Natural killer cell treated with Interleukin-12 subunit alpha and Interleukin-12 subunit beta and Interleukin-15 and Interleukin-18, amount 100 ng/mL, for 72 hours (primary cell): ENCODE measurements around the gene CDC42BPB. TPM values are rescaled to one million over a fixed set of nuclear protein-coding genes. Genes with fewer than 3 reads are reported as not detected.

Experiments
- ATAC-seq, 2 donors: fragments of 150-1000 bp; cut with Tn5 transposase in 1 of 2; sonication (Bioruptor Pico), chemical (Tn5 transposase) in 1 of 2; 2 replicates each; pipeline ENCODE4 v1.10.0; 2021
- DNase-seq: peaks from one replicate; pipeline ENCODE4 v3.0.0; 2022; ENCODE audit warnings: low spot score
- H3K27ac Mint-ChIP-seq, 2 donors: 1 replicate in 1 of 2; 2 replicates in 1 of 2; pipeline ENCODE4 v1.8.0; 2022; ENCODE audit warnings: mixed read lengths in 2 of 2, mild to moderate bottlenecking in 1 of 2, moderate library complexity in 1 of 2
- H3K27me3 Mint-ChIP-seq, 2 donors: 1 replicate in 1 of 2; 2 replicates in 1 of 2; pipeline ENCODE4 v1.8.0; 2022; ENCODE audit warnings: mixed read lengths in 2 of 2
- H3K36me3 Mint-ChIP-seq: one replicate; pipeline ENCODE4 v1.8.0; 2022; ENCODE audit warnings: mixed read lengths
- H3K4me1 Mint-ChIP-seq, 2 donors: 1 replicate in 1 of 2; 2 replicates in 1 of 2; pipeline ENCODE4 v1.8.0; 2022; ENCODE audit warnings: low read depth in 2 of 2, mixed read lengths in 2 of 2, mild to moderate bottlenecking in 1 of 2
- H3K4me3 Mint-ChIP-seq: one replicate; pipeline ENCODE4 v1.8.0; 2022; ENCODE audit warnings: mixed read lengths
- H3K9me3 Mint-ChIP-seq: 2 replicates; pipeline ENCODE4 v1.8.0; 2022; ENCODE audit warnings: mixed read lengths
- total RNA-seq, 2 donors: library from RNA; stranded (reverse); gene quantifications; one replicate each; pipeline ENCODE4 v1.2.3, GENCODE V29; 2022

Gene CDC42BPB
- total RNA-seq, 2 donors from 2014 or later = 2.2 to 3.6 TPM

DNA sequence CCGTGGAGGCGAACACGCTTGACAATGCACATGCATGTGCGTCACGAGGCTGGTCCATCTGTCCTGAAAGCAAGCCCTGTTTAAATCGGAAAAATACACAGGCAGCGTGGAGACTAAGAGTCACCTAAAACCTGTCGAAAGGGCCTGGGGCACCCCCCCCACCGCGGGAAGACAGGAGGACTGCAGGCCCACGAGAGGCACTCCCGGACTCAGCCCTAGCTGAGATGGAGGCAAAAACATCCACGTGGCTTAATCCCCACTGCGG is 54.1 kb downstream of the CDC42BPB start:
- no peak overlapping the region for H3K27ac Mint-ChIP-seq
- no peaks in the 10 kb centered on the region for H3K4me1 Mint-ChIP-seq
- H3K36me3 Mint-ChIP-seq = no peaks in the 10 kb centered on the region
- H3K4me3 Mint-ChIP-seq = no peak overlapping the region
- DNase-seq = no peak
- H3K9me3 Mint-ChIP-seq = no peaks in the 10 kb centered on the region
- H3K27me3 Mint-ChIP-seq = no peaks in the 10 kb centered on the region
- ATAC-seq = no peak

- no peak overlapping the region for H3K4me3 Mint-ChIP-seq
- no peak for DNase-seq
- peak in 1 of 2 donors; percentile 24 for ATAC-seq
- H3K9me3 Mint-ChIP-seq = no peaks in the 10 kb centered on the region
- H3K27me3 Mint-ChIP-seq = no peaks in the 10 kb centered on the region
- H3K27ac Mint-ChIP-seq = no peak overlapping the region
- H3K4me1 Mint-ChIP-seq = no peaks in the 10 kb centered on the region
- no peaks in the 10 kb centered on the region for H3K36me3 Mint-ChIP-seq
Measured at GRCh38 chr14:103002578-103003350, 54.6 kb downstream of the CDC42BPB start.

DNA sequence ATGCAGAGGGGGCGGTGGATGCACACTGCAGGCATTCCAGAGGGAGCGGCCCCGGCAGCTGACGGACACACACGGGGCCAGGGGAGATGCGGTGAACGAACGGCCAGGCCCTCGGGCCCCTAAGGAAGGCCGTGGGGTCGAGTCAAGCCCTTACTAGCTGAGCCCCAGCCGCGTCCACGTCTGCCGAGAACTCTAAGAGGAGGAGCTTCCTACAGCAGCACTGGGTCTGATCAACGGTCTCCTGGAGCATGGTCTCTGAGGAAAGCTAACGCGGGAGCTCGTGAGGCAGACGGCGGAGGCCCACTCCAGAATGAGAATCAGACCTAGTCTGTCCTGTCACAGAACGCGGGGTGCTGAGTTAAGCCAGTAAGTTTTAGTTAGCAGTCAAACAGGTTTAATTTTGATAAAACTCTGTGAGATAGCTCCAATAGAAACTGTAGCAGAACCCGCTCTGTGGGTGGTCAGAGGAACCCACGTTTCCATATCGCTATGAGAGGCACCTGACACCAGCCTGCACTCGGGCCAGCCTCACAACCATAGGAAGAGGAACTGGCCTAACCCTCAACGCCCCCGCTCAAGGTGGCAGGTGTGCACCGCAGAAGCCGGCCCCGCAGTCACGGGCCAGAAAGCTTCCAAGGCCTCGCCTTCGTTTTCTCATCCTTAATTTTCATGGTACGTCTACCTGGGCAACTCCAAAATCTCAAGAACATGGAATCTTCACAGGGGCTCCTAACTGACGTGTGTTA is 55.5 kb downstream of the CDC42BPB start:
- no peaks in the 10 kb centered on the region for H3K27me3 Mint-ChIP-seq
- no peak overlapping the region for H3K27ac Mint-ChIP-seq
- H3K4me3 Mint-ChIP-seq = no peak overlapping the region
- no peaks in the 10 kb centered on the region for H3K36me3 Mint-ChIP-seq
- no peaks in the 10 kb centered on the region for H3K4me1 Mint-ChIP-seq
- no peaks in the 10 kb centered on the region for H3K9me3 Mint-ChIP-seq
- no peak for ATAC-seq
- no peak for DNase-seq

GRCh38 chr14:103001226-103001625 is 56.1 kb downstream of the CDC42BPB start:
- H3K27me3 Mint-ChIP-seq = no peaks in the 10 kb centered on the region
- H3K4me3 Mint-ChIP-seq = no peak overlapping the region
- H3K27ac Mint-ChIP-seq = no peak overlapping the region
- no peaks in the 10 kb centered on the region for H3K9me3 Mint-ChIP-seq
- H3K36me3 Mint-ChIP-seq = no peaks in the 10 kb centered on the region
- DNase-seq (no peak), ATAC-seq (peak in 1 of 2 donors; percentile 30)
- H3K4me1 Mint-ChIP-seq = no peaks in the 10 kb centered on the region

GRCh38 chr14:103000291-103000921 is 56.9 kb downstream of the CDC42BPB start:
- no peak for DNase-seq
- Mint-ChIP-seq H3K4me3 (no peak overlapping the region), H3K36me3 (no peaks in the 10 kb centered on the region), H3K27ac (no peak overlapping the region), H3K4me1 (no peaks in the 10 kb centered on the region), H3K27me3 (no peaks in the 10 kb centered on the region), H3K9me3 (no peaks in the 10 kb centered on the region)
- peak; percentile 18 for ATAC-seq

DNA sequence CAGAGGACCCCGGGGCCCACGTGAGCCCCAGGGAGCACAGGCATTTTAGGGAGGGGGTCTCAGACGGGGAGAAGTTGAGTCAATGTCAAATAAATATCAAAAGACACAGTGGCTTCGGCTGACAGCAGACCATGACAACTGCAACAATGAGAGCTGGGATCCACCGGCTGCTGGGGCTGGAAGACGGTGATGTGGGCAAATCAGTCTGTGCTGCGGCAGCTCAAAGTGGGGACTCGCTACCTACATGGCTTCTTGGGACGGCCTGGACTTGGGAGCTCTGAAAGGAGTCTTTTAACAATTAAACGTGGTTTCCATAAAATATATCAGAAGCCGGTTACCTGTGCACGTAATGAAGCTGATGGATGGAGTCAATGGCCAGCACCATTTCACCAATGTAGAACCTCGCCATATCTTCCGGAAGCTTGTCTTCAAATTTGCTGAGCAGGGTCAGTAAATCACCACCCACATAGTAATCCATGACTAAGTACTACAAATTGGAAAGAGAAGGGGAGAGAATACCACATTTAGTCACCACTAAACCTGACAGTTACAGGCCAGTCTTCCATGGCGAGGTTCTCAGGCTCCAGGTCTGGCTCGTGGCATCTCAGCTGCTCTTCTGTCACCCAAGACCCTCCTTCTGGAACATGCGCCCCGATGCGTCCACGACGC is 58.0 kb downstream of the CDC42BPB start:
- no peak overlapping the region for H3K27ac Mint-ChIP-seq
- ATAC-seq (no peak), DNase-seq (no peak)
- no peaks in the 10 kb centered on the region for H3K36me3 Mint-ChIP-seq
- no peaks in the 10 kb centered on the region for H3K27me3 Mint-ChIP-seq
- H3K4me3 Mint-ChIP-seq = no peak overlapping the region
- H3K4me1 Mint-ChIP-seq = no peaks in the 10 kb centered on the region
- H3K9me3 Mint-ChIP-seq = no peaks in the 10 kb centered on the region

DNA sequence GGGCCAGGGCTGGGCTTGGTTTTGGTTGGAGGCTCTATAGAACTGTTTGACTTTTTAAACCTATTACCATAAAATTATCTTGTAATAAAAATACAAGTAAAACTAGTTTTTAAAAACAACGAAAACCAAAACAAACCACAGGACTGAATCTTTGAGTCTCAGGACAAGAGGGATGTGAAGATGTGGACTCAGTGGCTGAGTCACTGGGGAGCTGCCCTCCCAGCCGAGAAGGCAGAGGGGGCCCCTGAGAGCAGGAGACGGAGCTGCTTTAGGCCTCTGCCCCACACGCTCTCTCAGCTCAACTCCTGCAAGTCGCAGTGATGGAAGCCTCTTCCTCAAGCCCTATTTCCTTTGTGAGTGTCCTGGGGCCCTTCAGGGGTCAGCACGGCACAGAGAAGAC is 59.0 kb downstream of the CDC42BPB start:
- no peak for ATAC-seq
- Mint-ChIP-seq H3K9me3 (no peaks in the 10 kb centered on the region), H3K36me3 (no peaks in the 10 kb centered on the region), H3K27me3 (peaks cover 0 to 6% of the 10 kb centered on the region in 2 donors), H3K27ac (no peak overlapping the region), H3K4me1 (no peaks in the 10 kb centered on the region), H3K4me3 (no peak overlapping the region)
- DNase-seq = no peak

DNA sequence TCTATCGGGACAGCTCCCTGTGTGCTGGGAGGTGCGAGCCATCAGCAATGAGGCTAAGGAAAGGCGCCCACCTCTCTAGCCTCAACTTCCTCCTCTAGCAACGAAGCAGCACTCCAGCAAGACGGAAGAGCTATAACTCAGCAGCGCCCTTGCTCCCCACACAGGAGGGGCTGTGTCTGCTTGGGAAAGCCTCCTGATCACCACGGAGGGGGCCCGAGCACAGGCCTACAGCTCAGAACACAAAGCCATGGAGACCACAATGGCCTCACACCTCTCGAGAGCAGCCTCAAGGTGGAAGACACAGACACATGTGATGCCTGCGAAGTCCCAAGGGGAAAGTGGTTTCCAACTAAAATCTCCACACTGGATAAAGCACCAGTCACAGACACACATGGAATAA is 60.4 kb downstream of the CDC42BPB start:
- Mint-ChIP-seq H3K27me3 (peaks cover 0 to 6% of the 10 kb centered on the region in 2 donors), H3K4me1 (no peaks in the 10 kb centered on the region), H3K36me3 (no peaks in the 10 kb centered on the region), H3K27ac (no peak overlapping the region), H3K9me3 (no peaks in the 10 kb centered on the region), H3K4me3 (no peak overlapping the region)
- DNase-seq (no peak), ATAC-seq (no peak)

- no peak for ATAC-seq
- no peaks in the 10 kb centered on the region for H3K9me3 Mint-ChIP-seq
- no peak for DNase-seq
- no peaks in the 10 kb centered on the region for H3K36me3 Mint-ChIP-seq
- no peaks in the 10 kb centered on the region for H3K4me1 Mint-ChIP-seq
- no peak overlapping the region for H3K27ac Mint-ChIP-seq
- no peak overlapping the region for H3K4me3 Mint-ChIP-seq
- H3K27me3 Mint-ChIP-seq = peaks cover 3 to 11% of the 10 kb centered on the region in 2 donors
Measured at GRCh38 chr14:102994689-102995088, 62.7 kb downstream of the CDC42BPB start.

DNA sequence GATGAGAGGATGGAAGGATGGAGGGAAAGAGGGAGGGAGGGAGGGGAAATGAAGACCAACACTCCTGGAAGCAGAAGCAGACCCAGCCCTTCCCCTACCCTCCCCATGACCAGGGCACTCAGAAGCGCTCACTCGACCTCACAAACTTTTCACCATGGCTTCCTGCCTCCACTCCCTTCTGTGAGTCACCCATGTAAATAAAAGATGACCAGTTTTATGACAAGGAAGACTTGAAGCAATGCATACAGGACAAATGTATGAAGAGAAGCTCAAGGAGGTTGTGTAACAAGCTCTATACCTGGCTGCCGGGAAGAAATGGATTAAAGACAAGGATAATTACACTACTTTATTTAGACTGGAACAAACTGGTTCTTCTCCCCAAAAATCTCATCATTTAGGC is 63.8 kb downstream of the CDC42BPB start:
- no peaks in the 10 kb centered on the region for H3K4me1 Mint-ChIP-seq

GRCh38 chr14:102991376-102991775 is 66.0 kb downstream of the CDC42BPB start:
- peaks cover 15% of the 10 kb centered on the region for H3K36me3 Mint-ChIP-seq
- H3K4me3 Mint-ChIP-seq = no peak overlapping the region
- no peak for ATAC-seq

More for the DNA sequence above, 63.8 kb downstream of the CDC42BPB start:
- no peak overlapping the region for H3K4me3 Mint-ChIP-seq
- H3K36me3 Mint-ChIP-seq = peaks cover under 1% of the 10 kb centered on the region
- H3K9me3 Mint-ChIP-seq = no peaks in the 10 kb centered on the region
- no peak overlapping the region for H3K27ac Mint-ChIP-seq
- H3K27me3 Mint-ChIP-seq = peaks cover 3 to 13% of the 10 kb centered on the region in 2 donors
- no peak for ATAC-seq
- no peak for DNase-seq

DNA sequence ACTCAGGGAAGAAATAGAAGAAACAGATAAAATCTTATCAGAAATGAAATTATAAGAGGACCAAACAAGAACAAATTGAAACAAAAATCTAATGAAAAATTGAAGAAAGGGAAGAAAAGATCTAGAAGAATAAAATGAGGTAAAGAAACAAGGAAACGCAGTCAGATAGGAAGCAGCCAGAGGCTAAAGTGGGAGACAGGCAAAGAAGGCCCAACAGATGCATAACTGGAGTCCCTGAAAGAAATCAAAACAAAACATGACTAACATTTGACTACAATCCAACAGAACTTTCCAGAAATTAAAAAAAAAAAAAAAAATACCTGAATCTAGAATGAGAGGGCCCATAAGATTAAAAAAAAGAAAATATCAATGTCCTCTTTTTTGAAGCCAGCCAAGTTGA is 69.3 kb downstream of the CDC42BPB start:
- Mint-ChIP-seq H3K27me3 (peaks cover 14 to 25% of the 10 kb centered on the region in 2 donors), H3K4me3 (no peak overlapping the region), H3K36me3 (peaks cover 15% of the 10 kb centered on the region), H3K4me1 (no peaks in the 10 kb centered on the region), H3K27ac (no peak overlapping the region), H3K9me3 (peaks cover 10% of the 10 kb centered on the region)
- DNase-seq (no peak), ATAC-seq (no peak)

More at GRCh38 chr14:102991376-102991775, 66.0 kb downstream of the CDC42BPB start:
- Mint-ChIP-seq H3K27ac (no peak overlapping the region), H3K9me3 (peaks cover 10% of the 10 kb centered on the region), H3K27me3 (peaks cover 9 to 25% of the 10 kb centered on the region in 2 donors), H3K4me1 (no peaks in the 10 kb centered on the region)
- no peak for DNase-seq

DNA sequence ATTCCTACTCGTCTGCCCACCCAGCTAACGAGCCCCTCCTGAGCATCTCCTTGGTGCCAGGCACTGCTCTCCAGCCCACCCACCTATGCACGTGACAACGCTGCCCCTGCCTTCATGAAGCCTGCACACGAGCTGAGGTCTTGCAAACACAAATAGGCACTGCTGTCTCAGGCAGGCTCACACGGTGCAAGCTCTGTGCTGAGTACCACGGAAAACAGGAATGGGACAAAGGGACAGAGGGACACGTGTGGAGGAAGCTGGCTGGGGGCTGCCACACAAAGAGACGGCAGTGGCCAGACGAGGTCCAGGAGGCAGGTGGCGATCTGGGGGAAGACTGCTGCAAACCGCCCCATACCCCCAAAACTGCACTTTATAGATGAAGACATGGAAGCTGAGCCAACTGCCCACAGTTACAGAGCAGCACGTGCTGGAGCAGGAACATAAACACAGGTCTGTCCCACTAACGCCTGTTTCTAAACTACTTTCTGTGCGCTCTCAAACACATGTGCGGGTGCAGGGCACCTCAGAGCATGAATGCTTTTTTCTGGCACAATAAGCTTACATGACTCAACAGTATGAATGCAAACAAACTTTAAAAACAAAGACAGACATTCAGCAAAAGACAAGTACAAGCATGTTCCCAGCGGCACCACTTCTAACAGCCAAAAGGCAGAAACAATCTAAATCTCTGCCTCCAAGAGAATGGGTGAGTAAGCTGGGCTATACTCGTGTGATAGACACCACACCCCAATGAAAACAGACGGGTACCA is 70.4 kb downstream of the CDC42BPB start:
- peaks cover 10% of the 10 kb centered on the region for H3K9me3 Mint-ChIP-seq
- no peaks in the 10 kb centered on the region for H3K4me1 Mint-ChIP-seq
- DNase-seq = no peak
- no peak for ATAC-seq
- H3K4me3 Mint-ChIP-seq = no peak overlapping the region
- peaks cover 15% of the 10 kb centered on the region for H3K36me3 Mint-ChIP-seq
- H3K27me3 Mint-ChIP-seq = peaks cover 14 to 25% of the 10 kb centered on the region in 2 donors
- no peak overlapping the region for H3K27ac Mint-ChIP-seq
